GM12875 (cell line): ENCODE results near the gene ANAPC2.

Experiments
- H3K4me3 ChIP-seq: one replicate; pipeline ENCODE4 v1.5.1; 2011; ENCODE audit warnings: low read depth, low read length, control low read depth
- TF ChIP-seq, protein P1 (sequence below): IDR thresholded peaks from 2 replicates; pipeline ENCODE4 v1.5.1; 2011; ENCODE audit warnings: low read depth, mild to moderate bottlenecking, control low read depth, inconsistent platforms, low read length, moderate library complexity, borderline replicate concordance; ENCODE audit not compliant: insufficient read depth

The ANAPC2 gene

DNA sequence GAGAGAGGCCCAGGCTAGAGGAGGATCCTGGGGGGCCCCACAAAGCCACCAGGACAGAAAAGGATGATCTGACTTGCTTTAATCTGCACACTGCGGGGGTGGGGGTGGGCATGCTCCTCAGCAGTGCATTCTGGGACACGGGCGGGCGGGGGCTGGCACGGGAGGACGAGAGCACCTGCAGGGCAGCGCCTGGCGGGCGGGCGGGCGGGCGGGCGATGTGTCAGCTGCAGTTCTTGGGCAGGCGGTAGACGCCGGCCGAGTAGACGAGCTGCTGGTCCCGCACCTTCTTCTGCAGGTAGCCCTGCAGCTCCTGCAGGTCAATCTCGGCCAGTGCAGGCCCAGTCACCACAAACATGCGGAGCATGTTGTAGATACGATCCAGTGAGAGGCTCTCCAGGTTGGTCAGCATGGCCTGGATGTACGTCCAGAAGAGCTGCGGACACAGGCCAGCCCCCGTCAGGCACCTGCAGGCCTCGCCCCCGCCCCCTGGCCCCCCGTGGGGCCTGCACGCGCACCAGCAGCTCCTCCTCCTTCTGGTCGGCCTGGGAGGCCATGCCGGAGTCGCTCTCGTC, 13.6 kb downstream of the ANAPC2 start:
- H3K4me3 ChIP-seq = no peak overlapping the region
- TF ChIP-seq, protein P1, sequence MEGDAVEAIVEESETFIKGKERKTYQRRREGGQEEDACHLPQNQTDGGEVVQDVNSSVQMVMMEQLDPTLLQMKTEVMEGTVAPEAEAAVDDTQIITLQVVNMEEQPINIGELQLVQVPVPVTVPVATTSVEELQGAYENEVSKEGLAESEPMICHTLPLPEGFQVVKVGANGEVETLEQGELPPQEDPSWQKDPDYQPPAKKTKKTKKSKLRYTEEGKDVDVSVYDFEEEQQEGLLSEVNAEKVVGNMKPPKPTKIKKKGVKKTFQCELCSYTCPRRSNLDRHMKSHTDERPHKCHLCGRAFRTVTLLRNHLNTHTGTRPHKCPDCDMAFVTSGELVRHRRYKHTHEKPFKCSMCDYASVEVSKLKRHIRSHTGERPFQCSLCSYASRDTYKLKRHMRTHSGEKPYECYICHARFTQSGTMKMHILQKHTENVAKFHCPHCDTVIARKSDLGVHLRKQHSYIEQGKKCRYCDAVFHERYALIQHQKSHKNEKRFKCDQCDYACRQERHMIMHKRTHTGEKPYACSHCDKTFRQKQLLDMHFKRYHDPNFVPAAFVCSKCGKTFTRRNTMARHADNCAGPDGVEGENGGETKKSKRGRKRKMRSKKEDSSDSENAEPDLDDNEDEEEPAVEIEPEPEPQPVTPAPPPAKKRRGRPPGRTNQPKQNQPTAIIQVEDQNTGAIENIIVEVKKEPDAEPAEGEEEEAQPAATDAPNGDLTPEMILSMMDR = peak; percentile 11; the same call in 1 of the 2 replicates

DNA sequence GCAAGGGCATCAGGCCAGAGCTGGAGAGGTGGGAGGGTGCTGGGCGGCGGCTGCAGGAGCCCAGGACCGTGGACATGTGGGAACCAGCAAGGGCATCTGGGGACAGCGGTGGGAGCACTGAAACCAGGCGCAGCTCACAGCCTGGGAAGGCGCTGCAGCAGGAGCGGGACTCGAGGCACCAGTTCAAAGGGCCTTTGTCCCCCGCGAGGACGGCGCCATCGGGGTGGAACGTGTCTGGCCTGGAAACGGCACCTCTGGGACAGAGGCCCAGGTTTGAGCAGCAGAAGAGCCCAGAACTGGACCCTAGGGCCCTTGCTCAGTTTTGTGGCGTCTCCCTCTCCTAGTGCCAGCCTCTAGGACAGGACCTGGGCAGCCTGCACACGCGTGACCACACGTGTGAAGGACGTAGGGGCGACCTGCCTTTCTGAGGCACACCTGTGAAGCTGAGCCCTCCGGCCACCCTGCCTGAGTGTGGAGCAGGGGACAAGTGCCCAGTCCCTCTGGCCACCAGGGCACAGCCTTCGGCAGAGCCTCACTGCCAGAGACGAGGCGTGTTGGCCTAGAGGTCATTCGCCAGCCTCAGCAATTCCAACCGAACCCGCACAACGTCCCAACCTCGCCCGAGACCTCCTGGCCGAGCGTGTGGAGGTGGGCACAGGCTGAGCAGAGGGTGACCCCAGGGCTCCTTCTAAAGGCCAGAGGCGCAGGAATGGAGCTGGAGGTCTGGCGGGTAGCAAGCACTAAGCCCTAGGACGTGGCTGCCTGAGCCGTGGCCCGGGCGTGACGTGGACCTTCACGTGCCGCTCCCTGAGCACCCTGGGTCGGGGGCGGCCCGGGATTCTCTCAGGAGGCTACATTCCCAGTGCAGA, 14.3 kb downstream of the ANAPC2 start:
- TF ChIP-seq, protein P1 = no peak
- no peak overlapping the region for H3K4me3 ChIP-seq

DNA sequence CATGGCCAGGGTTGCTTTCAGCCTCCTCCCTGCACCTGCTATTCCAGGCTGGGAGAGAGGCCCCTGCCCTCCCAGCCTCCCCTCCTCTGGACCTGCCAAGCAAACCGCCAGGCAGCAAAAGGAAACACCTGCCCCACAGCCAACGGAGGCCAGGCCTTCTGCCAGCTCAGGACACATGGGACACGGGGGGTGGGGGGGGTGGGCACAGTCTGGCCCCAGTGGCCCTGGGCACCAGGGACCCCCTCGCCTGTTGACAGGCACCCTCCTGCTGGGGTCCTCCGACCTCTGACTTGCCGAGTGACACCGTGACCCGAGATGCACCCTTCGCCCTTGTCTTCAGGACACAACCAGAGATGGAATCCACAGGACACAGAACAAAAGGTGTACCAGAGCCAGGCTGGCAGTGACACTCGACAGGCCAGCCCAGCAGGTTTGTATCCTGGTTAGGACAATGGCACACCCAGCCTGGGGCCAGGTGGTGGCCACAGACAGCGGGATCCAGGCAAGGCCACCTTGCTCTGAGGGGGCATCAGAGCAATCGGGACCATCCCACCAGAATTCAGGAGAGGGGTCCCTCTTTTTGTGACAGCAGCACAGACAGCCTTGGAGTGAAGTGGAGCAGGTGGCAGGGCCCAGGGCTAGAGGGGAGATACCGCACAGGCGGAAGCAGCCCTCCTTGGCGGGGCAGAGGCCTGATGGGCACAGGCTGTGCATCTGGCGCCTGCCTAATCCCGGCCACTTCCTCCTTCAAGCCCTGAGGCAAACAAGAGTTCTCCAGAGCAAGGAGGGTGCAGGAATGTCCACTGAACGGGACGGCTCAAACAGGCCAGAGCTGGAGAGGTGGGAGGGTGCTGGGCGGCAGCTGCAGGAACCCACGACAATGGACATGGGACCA, 15.2 kb downstream of the ANAPC2 start:
- TF ChIP-seq, protein P1 = no peak
- H3K4me3 ChIP-seq = no peak overlapping the region

DNA sequence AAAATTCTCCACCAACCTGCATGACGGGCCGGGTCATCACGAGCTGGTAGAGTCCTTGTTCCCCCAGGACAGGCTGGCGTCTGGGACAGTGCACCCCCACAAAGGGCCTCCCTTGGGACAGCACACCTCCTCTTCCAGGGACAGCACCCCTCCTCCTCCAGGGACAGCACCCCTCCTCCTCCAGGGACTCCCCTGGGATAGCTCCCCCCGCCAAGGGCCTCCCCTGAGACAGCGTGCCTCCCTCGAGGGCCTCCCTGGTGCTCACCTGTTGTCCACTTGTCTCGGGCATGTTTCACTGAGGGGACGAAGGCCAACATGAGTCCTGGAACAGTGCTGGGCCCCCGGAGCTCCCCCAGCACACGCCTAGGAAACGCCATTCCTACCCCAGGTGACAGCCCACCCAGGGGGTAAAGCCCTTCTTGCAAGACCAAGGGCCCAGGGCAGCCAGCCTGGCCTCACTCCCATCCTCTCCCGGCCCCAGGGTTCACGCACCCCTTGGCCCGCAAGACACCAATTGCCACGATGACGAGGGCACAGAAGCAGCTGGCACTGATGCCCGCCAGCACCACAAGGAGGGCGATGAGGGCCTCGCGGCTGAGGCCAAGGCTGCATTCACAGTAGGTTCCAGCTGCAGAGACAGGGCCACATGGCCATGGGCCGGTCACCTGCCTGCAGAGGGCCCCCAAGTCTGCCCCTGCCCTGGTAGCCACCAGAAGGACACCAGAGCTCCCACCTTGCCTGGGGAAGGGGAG, 17.0 kb downstream of the ANAPC2 start:
- TF ChIP-seq, protein P1 = no peak
- no peak overlapping the region for H3K4me3 ChIP-seq

DNA sequence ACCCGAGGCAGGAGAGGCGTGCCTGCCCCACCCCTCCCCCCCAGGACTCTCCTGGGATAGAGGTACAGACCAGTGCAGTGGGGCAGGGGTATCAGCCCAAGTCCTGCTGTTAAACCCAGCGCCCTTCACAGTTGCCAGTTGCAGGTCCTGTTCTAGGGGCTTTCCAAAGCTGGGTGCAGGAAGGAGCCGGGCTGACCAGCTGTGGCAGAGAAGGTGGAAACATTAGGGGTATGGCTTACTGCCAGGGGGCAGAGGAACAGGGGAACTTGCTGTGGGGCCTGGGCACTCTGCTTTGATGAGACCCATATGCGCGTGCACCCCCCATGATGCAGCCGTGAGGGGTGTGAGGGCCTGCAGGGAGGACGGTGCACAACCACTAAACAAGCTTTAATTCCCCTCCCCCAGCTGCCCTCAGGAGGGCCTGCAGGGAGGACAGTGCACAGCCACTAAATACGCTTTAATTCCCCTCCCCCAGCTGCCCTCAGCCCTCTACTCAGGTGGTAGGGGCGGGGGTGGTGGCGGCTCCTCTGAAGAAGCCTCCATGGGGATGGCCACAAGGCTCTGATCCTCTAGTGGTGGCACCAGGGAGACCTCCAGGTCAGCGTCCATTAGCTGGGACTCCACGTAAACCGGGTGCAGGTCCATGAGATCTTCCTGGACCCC, 17.7 kb downstream of the ANAPC2 start:
- H3K4me3 ChIP-seq = no peak overlapping the region
- TF ChIP-seq, protein P1 = no peak

DNA sequence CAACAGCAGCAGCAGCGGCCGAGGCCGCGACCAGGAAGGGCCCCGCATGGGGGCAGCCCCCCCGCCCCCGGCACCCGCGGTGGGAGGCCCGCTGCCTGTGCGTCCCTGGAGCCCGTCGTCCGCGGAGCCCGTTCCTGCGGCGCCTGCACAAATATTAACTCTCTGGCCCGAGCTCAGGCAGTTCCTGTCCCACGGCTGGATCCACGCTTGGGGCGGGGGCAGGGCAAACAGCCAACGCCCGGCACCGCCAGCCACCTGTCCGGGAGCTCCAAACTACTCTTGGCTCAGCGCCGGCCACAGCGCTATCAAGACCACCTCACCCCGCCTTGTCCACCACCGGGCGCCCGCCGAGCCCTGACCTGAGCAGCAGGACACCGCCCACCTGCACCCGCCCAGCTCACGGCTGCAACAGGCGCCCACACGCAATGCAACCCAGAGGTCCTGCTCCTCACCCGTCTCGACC, 18.4 kb downstream of the ANAPC2 start, which contains the start of gene LRRC26:
Gene LRRC26, minus strand, starts transcription at position 156 of the 463 bp plus-strand sequence. Its CDS starts 108 bp downstream, at position 48.
- TF ChIP-seq, protein P1 = no peak
- peak within 1 kb of the TSS; percentile 47 for H3K4me3 ChIP-seq
